Right lung (tissue), 10 donors: ENCODE data around the gene BCL2L11. TPM values are rescaled to one million over a fixed set of nuclear protein-coding genes. Genes with fewer than 3 reads are reported as not detected.
"Not testable (repeated sequence)": the region's sequence is repeated elsewhere in the genome, so short reads cannot be mapped to it uniquely, and the experiment has no call there.

Experiments used
- DNase-seq, 2 donors: peaks; one replicate each; pipeline ENCODE4 v3.0.0-alpha.2; 2013
- long read RNA-seq, 8 donors: transcript quantifications; one replicate each; lab custom pipeline, GENCODE V29; 2026
- polyA plus RNA-seq, 5 donors: library from polyadenylated mRNA; unstranded; fragments of 120-200 nt; gene quantifications; one replicate each; pipeline versions ENCODE4 v1.2.1 to v1.2.3, GENCODE V29; 2013; ENCODE audit warnings: inconsistent platforms in 1 of 5, low replicate concordance in 1 of 5; ENCODE audit not compliant: insufficient read length in 5 of 5, insufficient read depth in 1 of 5

Gene BCL2L11
- 10 to 100 TPM; 26.6 to 30.3 (median 28.3) TPM for polyA plus RNA-seq
- long read RNA-seq, donor 1, full-length matches to known transcripts, result 5 of 5 reads
- long read RNA-seq, donor 1, partial matches to known transcripts, result 0 of 5 reads
- long read RNA-seq, donor 1, other reads (novel, unspliced or antisense), result 0 of 5 reads
- long read RNA-seq, donor 2, full-length matches to known transcripts, result 1 of 1 reads
- long read RNA-seq, donor 2, partial matches to known transcripts, result 0 of 1 reads
- long read RNA-seq, donor 2, other reads (novel, unspliced or antisense), result 0 of 1 reads
- long read RNA-seq, donor 3, full-length matches to known transcripts, result 1 of 1 reads
- long read RNA-seq, donor 3, partial matches to known transcripts, result 0 of 1 reads
- long read RNA-seq, donor 3, other reads (novel, unspliced or antisense), result 0 of 1 reads
- long read RNA-seq, donor 4, full-length matches to known transcripts, result 1 of 1 reads
- long read RNA-seq, donor 4, partial matches to known transcripts, result 0 of 1 reads
- long read RNA-seq, donor 4, other reads (novel, unspliced or antisense), result 0 of 1 reads
- long read RNA-seq, donor 5, full-length matches to known transcripts, result 5 of 5 reads
- long read RNA-seq, donor 5, partial matches to known transcripts, result 0 of 5 reads
- long read RNA-seq, donor 5, other reads (novel, unspliced or antisense), result 0 of 5 reads
- long read RNA-seq, donor 6, full-length matches to known transcripts, result 5 of 11 reads
- long read RNA-seq, donor 6, partial matches to known transcripts, result 6 of 11 reads
- long read RNA-seq, donor 6, other reads (novel, unspliced or antisense), result 0 of 11 reads
- long read RNA-seq, donor 7, full-length matches to known transcripts, result 2 of 8 reads
- long read RNA-seq, donor 7, partial matches to known transcripts, result 6 of 8 reads
- long read RNA-seq, donor 7, other reads (novel, unspliced or antisense), result 0 of 8 reads
- long read RNA-seq, donor 8, full-length matches to known transcripts, result 1 of 1 reads
- long read RNA-seq, donor 8, partial matches to known transcripts, result 0 of 1 reads
- long read RNA-seq, donor 8, other reads (novel, unspliced or antisense), result 0 of 1 reads

GRCh38 chr2:111120253-111121027 is at the start of gene BCL2L11:
Gene BCL2L11 (plus strand): TSS chr2:111120914. CDS start chr2:111123746, 2,832 bp downstream.
- DNase-seq, result peak; percentile 89

GRCh38 chr2:111071600-111072171 is 49.0 kb upstream of the BCL2L11 start:
- DNase-seq, result peak; percentile 34 to 36

- DNase-seq, result peak; percentile 11 to 20
These were observed 48.4 kb upstream of the BCL2L11 start for GRCh38 chr2:111072220-111072871.

GRCh38 chr2:111082659-111083058 is 38.1 kb upstream of the BCL2L11 start:
- not testable (repeated sequence) for DNase-seq

GRCh38 chr2:111091811-111092211 is 28.9 kb upstream of the BCL2L11 start:
- no peak for DNase-seq

GRCh38 chr2:111094691-111095090 is 26.0 kb upstream of the BCL2L11 start:
- no peak for DNase-seq

- DNase-seq, result no peak
These were observed 25.3 kb upstream of the BCL2L11 start for GRCh38 chr2:111095434-111095833.

- no peak for DNase-seq
These were observed 21.3 kb upstream of the BCL2L11 start for GRCh38 chr2:111099402-111099801.

GRCh38 chr2:111100087-111100764 is 20.5 kb upstream of the BCL2L11 start:
- no peak for DNase-seq

- no peak for DNase-seq
These were observed 19.9 kb upstream of the BCL2L11 start for GRCh38 chr2:111100765-111101162.

GRCh38 chr2:111101592-111101991 is 19.1 kb upstream of the BCL2L11 start:
- DNase-seq, result no peak

GRCh38 chr2:111102216-111102615 is 18.5 kb upstream of the BCL2L11 start:
- no peak for DNase-seq

- DNase-seq, result no peak
These were observed 14.8 kb upstream of the BCL2L11 start for GRCh38 chr2:111105926-111106325.

- no peak for DNase-seq
These were observed 14.0 kb upstream of the BCL2L11 start for GRCh38 chr2:111106706-111107105.

- no peak for DNase-seq
These were observed 11.9 kb upstream of the BCL2L11 start for GRCh38 chr2:111108745-111109271.

- DNase-seq, result no peak
These were observed 9.5 kb upstream of the BCL2L11 start for GRCh38 chr2:111111101-111111755.

- DNase-seq, result no peak
These were observed 6.9 kb upstream of the BCL2L11 start for GRCh38 chr2:111113838-111114237.

- DNase-seq, result no peak
These were observed 4.5 kb upstream of the BCL2L11 start for GRCh38 chr2:111116011-111116746.
